ENCODE results near the gene GUCY1A2. TPM values are rescaled to one million over a fixed set of nuclear protein-coding genes. Genes with fewer than 3 reads are reported as not detected.

The GUCY1A2 gene
- total and polyA plus RNA-seq, 2 donors (not counting 1 experiment from before 2014, with no cell fraction given) = not detected

DNA sequence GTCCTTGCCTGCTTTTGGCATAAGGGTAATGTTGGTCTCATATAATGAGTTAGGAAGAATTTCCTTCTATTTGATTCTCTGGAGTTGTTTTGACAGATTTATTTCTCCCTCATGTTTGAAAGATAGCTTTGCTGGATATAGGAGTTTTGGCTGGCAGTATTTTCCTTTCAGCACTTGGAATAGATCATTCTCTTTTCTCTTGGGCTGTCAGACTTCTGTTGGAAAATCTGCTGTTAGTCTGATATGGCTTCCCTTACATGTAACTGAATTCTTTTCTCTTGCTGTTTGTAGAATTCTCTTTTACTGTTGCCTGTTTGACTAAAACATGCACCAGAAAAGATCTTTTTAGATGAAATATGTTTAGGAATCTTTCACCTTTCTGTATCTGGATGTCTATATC is 165.5 kb downstream of the GUCY1A2 start:
- no peak overlapping the region for H3K9ac ChIP-seq (ENCODE audit: low read length)
- Mint-ChIP-seq H3K27me3 (no peaks in the 10 kb centered on the region), H3K4me3 (no peak overlapping the region), H3K4me1 (no peaks in the 10 kb centered on the region), H3K9me3 (ENCODE audit: insufficient read depth) (peaks cover 11% of the 10 kb centered on the region), H3K27ac (no peak overlapping the region)
- H2AFZ ChIP-seq (ENCODE audit: insufficient read depth, low read depth, low read length, poor library complexity, severe bottlenecking) = no peak overlapping the region
- CTCF ChIA-PET = no interaction called here
- no peaks in the 10 kb centered on the region for H3K4me1 ChIP-seq (ENCODE audit: control insufficient read depth in 2 of 2, insufficient read depth in 2 of 2, low read length in 2 of 2)
- no peaks in the 10 kb centered on the region for H3K27me3 ChIP-seq (replicated peaks in 1 of 4; ENCODE audit: control extremely low read depth in 1 of 4, control insufficient read depth in 3 of 4, insufficient read depth in 4 of 4, low read length in 3 of 4)
- intact Hi-C loops (cut with micrococcal nuclease) = no loop called here
- no peaks in the 10 kb centered on the region for H3K36me3 ChIP-seq (replicated peaks in 1 of 2; ENCODE audit: control extremely low read depth in 1 of 2, control insufficient read depth in 1 of 2, extremely low read depth in 1 of 2, insufficient read depth in 2 of 2, low read length in 1 of 2)
- POLR2A ChIA-PET = no interaction called here
- peaks cover 0 to 17% (median 0%) of the 10 kb centered on the region in 3 donors for H3K9me3 ChIP-seq (ENCODE audit: control extremely low read depth in 1 of 3, control insufficient read depth in 2 of 3, insufficient read depth in 1 of 3, low read length in 2 of 3)
- no peak overlapping the region for H3K4me2 ChIP-seq (replicated peaks; ENCODE audit: low read depth, low read length, poor library complexity, severe bottlenecking)
- no peak for DNase-seq
- no peak for ATAC-seq (ENCODE audit: low read depth)
- TF ChIP-seq CTCF (IDR thresholded peaks at IDR 0.05) (no peak), EZH2 (IDR thresholded peaks at IDR 0.05; ENCODE audit: borderline replicate concordance, insufficient read depth, low read depth, low read length, poor library complexity, severe bottlenecking) (no peak)
- H3K4me3 ChIP-seq (ENCODE audit: control extremely low read depth in 1 of 5, extremely low read depth in 1 of 5, insufficient read depth in 1 of 5, low read depth in 2 of 5, low read length in 4 of 5) = no peak overlapping the region
- H3K79me2 ChIP-seq (ENCODE audit: control insufficient read depth, insufficient read depth, low read length) = no peaks in the 10 kb centered on the region
- no peaks in the 10 kb centered on the region for H4K20me1 ChIP-seq (ENCODE audit: control insufficient read depth, insufficient read depth, low read length, poor library complexity, severe bottlenecking)
- H3K27ac ChIP-seq (ENCODE audit: low read length in 2 of 2) = no peak overlapping the region

DNA sequence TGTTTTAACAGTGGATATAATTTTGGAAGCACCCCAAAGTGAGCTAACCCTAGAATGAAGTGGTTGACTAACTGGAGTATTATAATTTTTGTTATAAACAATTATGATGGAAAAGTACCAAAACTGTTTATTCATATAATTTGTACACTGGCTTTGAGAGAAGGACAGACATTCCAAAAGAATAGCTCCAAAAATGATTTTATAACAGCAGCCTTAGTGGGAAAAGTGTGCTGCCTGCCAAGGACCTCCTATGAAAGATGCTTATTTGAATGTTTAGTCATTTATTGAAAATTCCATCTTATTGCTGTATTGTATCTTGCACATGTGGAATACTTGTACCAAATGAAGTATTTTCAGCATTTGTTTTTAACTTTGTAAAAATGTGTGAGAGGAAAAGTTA is 169.8 kb downstream of the GUCY1A2 start:
- Histone ChIP-seq H3K27me3 (replicated peaks in 1 of 4; ENCODE audit: control extremely low read depth in 1 of 4, control insufficient read depth in 3 of 4, insufficient read depth in 4 of 4, low read length in 3 of 4) (no peaks in the 10 kb centered on the region), H3K4me2 (replicated peaks; ENCODE audit: low read depth, low read length, poor library complexity, severe bottlenecking) (no peak overlapping the region), H2AFZ (ENCODE audit: insufficient read depth, low read depth, low read length, poor library complexity, severe bottlenecking) (no peak overlapping the region), H3K4me3 (ENCODE audit: control extremely low read depth in 1 of 5, extremely low read depth in 1 of 5, insufficient read depth in 1 of 5, low read depth in 2 of 5, low read length in 4 of 5) (no peak overlapping the region), H3K27ac (ENCODE audit: low read length in 2 of 2) (no peak overlapping the region), H3K36me3 (replicated peaks in 1 of 2; ENCODE audit: control extremely low read depth in 1 of 2, control insufficient read depth in 1 of 2, extremely low read depth in 1 of 2, insufficient read depth in 2 of 2, low read length in 1 of 2) (no peaks in the 10 kb centered on the region), H3K9ac (ENCODE audit: low read length) (no peak overlapping the region), H3K9me3 (ENCODE audit: control extremely low read depth in 1 of 3, control insufficient read depth in 2 of 3, insufficient read depth in 1 of 3, low read length in 2 of 3) (no peaks in the 10 kb centered on the region), H3K4me1 (ENCODE audit: control insufficient read depth in 2 of 2, insufficient read depth in 2 of 2, low read length in 2 of 2) (no peaks in the 10 kb centered on the region), H3K79me2 (ENCODE audit: control insufficient read depth, insufficient read depth, low read length) (no peaks in the 10 kb centered on the region), H4K20me1 (ENCODE audit: control insufficient read depth, insufficient read depth, low read length, poor library complexity, severe bottlenecking) (no peaks in the 10 kb centered on the region)
- POLR2A ChIA-PET = no interaction called here
- H3K9me3 Mint-ChIP-seq (ENCODE audit: insufficient read depth) = peaks cover 6% of the 10 kb centered on the region
- DNase-seq = no peak
- intact Hi-C loops (cut with micrococcal nuclease) = no loop called here
- no peak overlapping the region for H3K27ac Mint-ChIP-seq
- CTCF ChIA-PET = no interaction called here
- TF ChIP-seq EZH2 (IDR thresholded peaks at IDR 0.05; ENCODE audit: borderline replicate concordance, insufficient read depth, low read depth, low read length, poor library complexity, severe bottlenecking) (no peak), CTCF (IDR thresholded peaks at IDR 0.05) (no peak)
- H3K27me3 Mint-ChIP-seq = no peaks in the 10 kb centered on the region
- no peaks in the 10 kb centered on the region for H3K4me1 Mint-ChIP-seq
- no peak for ATAC-seq (ENCODE audit: low read depth)
- H3K4me3 Mint-ChIP-seq = no peak overlapping the region

Measured in B cell (primary cell).